H9 (cell line): ENCODE results near the gene ARCN1. TPM values are rescaled to one million over a fixed set of nuclear protein-coding genes. Genes with fewer than 3 reads are reported as not detected.

Experiments
- DNase-seq: peaks from one replicate; pipeline ENCODE4 v3.0.0-alpha.2; 2017
- H2AFZ ChIP-seq: one replicate; pipeline ENCODE4 v1.6.1; 2013; ENCODE audit warnings: mild to moderate bottlenecking, low read length, control low read depth, moderate library complexity
- H2AK5ac ChIP-seq: 2 replicates; pipeline ENCODE4 v1.6.1; 2013; ENCODE audit warnings: low read length, control low read depth, mixed read lengths; ENCODE audit not compliant: insufficient read length
- H2BK120ac ChIP-seq: one replicate; pipeline ENCODE4 v1.6.1; 2013; ENCODE audit warnings: low read depth, mild to moderate bottlenecking, low read length, control low read depth, inconsistent platforms; ENCODE audit not compliant: poor library complexity, severe bottlenecking
- H2BK12ac ChIP-seq: 2 replicates; pipeline ENCODE4 v1.6.1; 2013; ENCODE audit warnings: low read length, control low read depth, mixed read lengths, low read depth; ENCODE audit not compliant: insufficient read length
- H2BK15ac ChIP-seq: 2 replicates; pipeline ENCODE4 v1.6.1; 2013; ENCODE audit warnings: low read depth, low read length, control low read depth
- H2BK20ac ChIP-seq: one replicate; pipeline ENCODE4 v1.6.1; 2013; ENCODE audit warnings: low read depth, mild to moderate bottlenecking, low read length, control low read depth, inconsistent platforms; ENCODE audit not compliant: poor library complexity, severe bottlenecking
- H2BK5ac ChIP-seq: 2 replicates; pipeline ENCODE4 v1.6.1; 2013; ENCODE audit warnings: low read length, control low read depth, mixed read lengths; ENCODE audit not compliant: insufficient read length
- H3K14ac ChIP-seq: 2 replicates; pipeline ENCODE4 v1.6.1; 2013; ENCODE audit warnings: low read length, control low read depth; ENCODE audit not compliant: insufficient read depth
- H3K18ac ChIP-seq: 2 replicates; pipeline ENCODE4 v1.6.1; 2013; ENCODE audit warnings: low read depth, mild to moderate bottlenecking, mixed read lengths, low read length, control low read depth; ENCODE audit not compliant: insufficient read length
- H3K23ac ChIP-seq: 2 replicates; pipeline ENCODE4 v1.6.1; 2013; ENCODE audit warnings: low read length, control low read depth, mixed read lengths, low read depth; ENCODE audit not compliant: insufficient read length
- H3K23me2 ChIP-seq: 2 replicates; pipeline ENCODE4 v1.6.1; 2013; ENCODE audit warnings: low read depth, mild to moderate bottlenecking, mixed read lengths, low read length, control low read depth; ENCODE audit not compliant: insufficient read length, poor library complexity, severe bottlenecking
- H3K27ac ChIP-seq: 2 replicates; pipeline ENCODE4 v1.5.1; 2013; ENCODE audit warnings: low read length, control low read depth, mixed read lengths, low read depth; ENCODE audit not compliant: insufficient read length
- H3K27me3 ChIP-seq: 2 replicates; pipeline ENCODE4 v1.6.1; 2013; ENCODE audit warnings: low read length, control low read depth, inconsistent platforms; ENCODE audit not compliant: insufficient read depth
- H3K4ac ChIP-seq: 2 replicates; pipeline ENCODE4 v1.6.1; 2013; ENCODE audit warnings: low read depth, mild to moderate bottlenecking, control low read depth, inconsistent platforms, low read length, moderate library complexity
- H3K4me1 ChIP-seq: 2 replicates; pipeline ENCODE4 v1.6.1; 2013; ENCODE audit warnings: low read length, control low read depth, inconsistent platforms; ENCODE audit not compliant: insufficient read depth
- H3K4me2 ChIP-seq: 2 replicates; pipeline ENCODE4 v1.6.1; 2013; ENCODE audit warnings: low read length, control low read depth, mixed read lengths; ENCODE audit not compliant: insufficient read length, insufficient read depth
- H3K56ac ChIP-seq: 2 replicates; pipeline ENCODE4 v1.6.1; 2013; ENCODE audit warnings: low read depth, mild to moderate bottlenecking, mixed read lengths, low read length, control low read depth; ENCODE audit not compliant: insufficient read length
- H3K79me1 ChIP-seq: 2 replicates; pipeline ENCODE4 v1.6.1; 2013; ENCODE audit warnings: low read depth, mild to moderate bottlenecking, moderate library complexity, low read length, control low read depth, inconsistent platforms; ENCODE audit not compliant: insufficient read depth, poor library complexity, severe bottlenecking
- H3K79me2 ChIP-seq: 2 replicates; pipeline ENCODE4 v1.6.1; 2013; ENCODE audit warnings: low read length, control low read depth, inconsistent platforms; ENCODE audit not compliant: insufficient read depth
- H3K9ac ChIP-seq: 2 replicates; pipeline ENCODE4 v1.6.1; 2013; ENCODE audit warnings: low read length, control low read depth, mixed read lengths; ENCODE audit not compliant: insufficient read length; ENCODE audit errors: extremely low read depth
- H3K9me3 ChIP-seq: one replicate; pipeline ENCODE4 v1.6.1; 2013; ENCODE audit warnings: low read depth, low read length, inconsistent platforms; ENCODE audit not compliant: control insufficient read depth
- H3T11ph ChIP-seq: one replicate; pipeline ENCODE4 v1.6.1; 2013; ENCODE audit warnings: mild to moderate bottlenecking, low read length, control low read depth, inconsistent platforms
- H4K20me1 ChIP-seq: one replicate; pipeline ENCODE4 v1.6.1; 2013; ENCODE audit not compliant: control insufficient read depth, insufficient read length, insufficient read depth
- H4K5ac ChIP-seq: 2 replicates; pipeline ENCODE4 v1.6.1; 2013; ENCODE audit warnings: low read depth, mild to moderate bottlenecking, mixed read lengths, low read length, control low read depth; ENCODE audit not compliant: insufficient read length
- H4K8ac ChIP-seq: replicated peaks from 2 replicates; pipeline ENCODE4 v1.6.1; 2013; ENCODE audit warnings: low read length, control low read depth, mixed read lengths, low read depth; ENCODE audit not compliant: insufficient read length
- H4K91ac ChIP-seq: 2 replicates; pipeline ENCODE4 v1.6.1; 2013; ENCODE audit warnings: low read depth, mild to moderate bottlenecking, moderate library complexity, mixed read lengths, low read length, control low read depth; ENCODE audit not compliant: insufficient read length
- H3K27ac Mint-ChIP-seq, 3 experiments: 2 replicates in 2 of 3; 3 replicates in 1 of 3; pipeline ENCODE4 v1.8.0; 2020 to 2021; ENCODE audit warnings: mixed read lengths in 3 of 3, mild to moderate bottlenecking in 1 of 3, moderate library complexity in 1 of 3
- H3K27me3 Mint-ChIP-seq: 2 replicates; pipeline ENCODE4 v1.8.0; 2021; ENCODE audit warnings: low read depth, mild to moderate bottlenecking, moderate library complexity, mixed read lengths
- H3K36me3 Mint-ChIP-seq, 3 experiments: 2 replicates in 2 of 3; 3 replicates in 1 of 3; pipeline ENCODE4 v1.8.0; 2020 to 2021; ENCODE audit warnings: low read depth in 3 of 3, mixed read lengths in 3 of 3; ENCODE audit not compliant: insufficient read depth in 1 of 3
- H3K4me1 Mint-ChIP-seq, 2 experiments: 2 replicates each; pipeline ENCODE4 v1.8.0; 2020; ENCODE audit warnings: mixed read lengths in 2 of 2
- H3K4me3 Mint-ChIP-seq, 2 experiments: 2 replicates in 1 of 2; 3 replicates in 1 of 2; pipeline ENCODE4 v1.8.0; 2020 to 2021; ENCODE audit warnings: mild to moderate bottlenecking in 2 of 2, mixed read lengths in 2 of 2, moderate library complexity in 1 of 2
- H3K9me3 Mint-ChIP-seq, 2 experiments: 2 replicates in 1 of 2; 3 replicates in 1 of 2; pipeline ENCODE4 v1.8.0; 2020; ENCODE audit warnings: mild to moderate bottlenecking in 2 of 2, mixed read lengths in 2 of 2, moderate library complexity in 1 of 2
- CTCF ChIP-seq: fragments of 200-600 bp; sonication (generic); conservative IDR thresholded peaks from 3 replicates; pipeline ENCODE4 v1.8.0; 2021; ENCODE audit warnings: antibody characterized with exemption, mild to moderate bottlenecking
- WGBS: extraction: QIAGEN DNeasy Blood & Tissue Kit; methylation state at CpG from one replicate; pipeline ENCODE4 v1.1.7; 2013; ENCODE audit warnings: missing lambda C conversion rate, low lambda C conversion rate, mixed read lengths; ENCODE audit not compliant: insufficient read length; ENCODE audit errors: extremely low coverage; 5-methylcytosine and 5-hydroxymethylcytosine counted together
- total RNA-seq: library from RNA; stranded (reverse); gene quantifications from 2 replicates; pipeline ENCODE4 v1.2.1, GENCODE V29; 2021

The ARCN1 gene
- total RNA-seq, 1 experiment from 2014 or later = 152 TPM

GRCh38 chr11:118526688-118527087, 45.5 kb upstream of the ARCN1 start:
- H3K56ac ChIP-seq = no peak overlapping the region
- H3K27ac Mint-ChIP-seq = no peak overlapping the region; a peak in 1 of 7 replicates
- H3K79me1 ChIP-seq = no peaks in the 10 kb centered on the region
- no peaks in the 10 kb centered on the region for H3K27me3 ChIP-seq
- no peaks in the 10 kb centered on the region for H3K9me3 Mint-ChIP-seq
- H3K23ac ChIP-seq = no peak overlapping the region
- H3K23me2 ChIP-seq = peaks cover 10% of the 10 kb centered on the region
- H3K27me3 Mint-ChIP-seq = peaks cover 5% of the 10 kb centered on the region; the same call in 1 of the 2 replicates
- no peak overlapping the region for H2BK120ac ChIP-seq
- no peaks in the 10 kb centered on the region for H3K79me2 ChIP-seq
- H2BK12ac ChIP-seq = no peak overlapping the region
- no peaks in the 10 kb centered on the region; the same call in 1 of the 2 replicates for H3K4me1 ChIP-seq
- no peak overlapping the region for H3K27ac ChIP-seq
- no peak overlapping the region for H2BK5ac ChIP-seq
- no peak overlapping the region for H3T11ph ChIP-seq
- no peak overlapping the region for H3K14ac ChIP-seq
- DNase-seq = no peak
- H4K91ac ChIP-seq = no peak overlapping the region
- TF ChIP-seq CTCF = no peak
- H2AFZ ChIP-seq = no peak overlapping the region
- no peak overlapping the region for H4K8ac ChIP-seq
- H3K4me3 Mint-ChIP-seq = no peak overlapping the region
- no CpG with 5 or more reads among the region's 2 CpGs for WGBS
- no peak overlapping the region for H3K4me2 ChIP-seq
- H3K4me1 Mint-ChIP-seq = peaks cover 33 to 37% of the 10 kb centered on the region in 2 experiments
- H2BK20ac ChIP-seq = no peak overlapping the region
- H3K9ac ChIP-seq = no peak overlapping the region
- no peak overlapping the region for H4K5ac ChIP-seq
- H2AK5ac ChIP-seq = no peak overlapping the region
- H3K9me3 ChIP-seq = no peaks in the 10 kb centered on the region
- no peak overlapping the region for H2BK15ac ChIP-seq
- peaks cover 12 to 36% (median 31%) of the 10 kb centered on the region in 3 experiments; a peak in 6 of 7 replicates for H3K36me3 Mint-ChIP-seq
- H3K4ac ChIP-seq = no peak overlapping the region
- H3K18ac ChIP-seq = no peak overlapping the region
- H4K20me1 ChIP-seq = no peaks in the 10 kb centered on the region
